ENCODE measurements around the gene EGLN1. TPM values are rescaled to one million over a fixed set of nuclear protein-coding genes. Genes with fewer than 3 reads are reported as not detected.
"Not testable (repeated sequence)": the region's sequence is repeated elsewhere in the genome, so short reads cannot be mapped to it uniquely, and the experiment has no call there.

The EGLN1 gene
- total RNA-seq = 10 to 100 TPM; 19.3 to 66.5 (median 38.9) TPM
- long read RNA-seq = 0 reads

DNA sequence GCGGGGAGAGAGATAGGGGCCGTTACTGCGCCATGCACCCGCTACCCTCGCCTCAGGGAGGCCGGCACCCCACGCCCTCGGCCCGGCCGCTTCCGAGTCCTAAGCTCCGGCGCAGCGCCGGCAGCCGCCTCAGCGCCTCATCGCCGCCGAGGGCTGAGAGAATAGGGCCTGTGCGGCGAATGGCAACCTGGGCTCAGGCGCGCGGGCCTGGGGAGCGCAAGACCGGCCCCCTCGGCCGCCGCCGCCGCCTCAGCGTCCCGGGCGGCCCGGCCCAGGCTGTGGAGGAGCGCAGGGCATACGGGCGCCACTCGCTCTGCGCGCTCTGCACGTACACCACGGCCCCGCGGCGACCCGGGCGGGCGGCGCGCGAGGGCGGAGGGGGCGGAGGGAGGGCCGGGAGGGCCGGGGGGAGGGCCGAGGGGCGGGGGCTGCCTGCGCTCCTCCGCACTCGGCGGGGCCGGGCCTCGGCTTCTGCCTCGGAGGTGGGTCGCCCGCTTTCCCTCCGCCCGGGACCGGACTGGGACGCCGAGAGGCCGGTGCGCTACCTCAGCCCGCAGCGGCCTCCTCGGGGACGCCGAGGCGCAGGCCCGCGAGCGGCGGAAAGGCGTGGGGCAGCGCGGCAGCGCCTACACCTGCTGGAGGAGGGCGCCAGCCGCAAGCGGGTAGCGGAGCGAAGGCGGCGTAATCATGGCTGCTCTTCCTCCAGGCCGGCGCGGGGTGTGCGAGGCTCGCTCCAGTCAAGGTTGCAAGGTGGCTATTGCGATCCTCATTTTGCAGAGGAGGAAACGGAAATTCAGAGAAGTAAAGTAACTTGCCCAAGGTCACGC lies at the start of gene EGLN1:
EGLN1 (minus strand) TSS at position 317 of the 827 bp plus-strand sequence. CDS start 399 bp downstream, outside the sequence.
- intact Hi-C loops (cut with DNase I) = no loop called here
- no peaks in the 10 kb centered on the region for H3K27me3 ChIP-seq
- peak; percentile 93 for DNase-seq
- peak within 1 kb of the TSS; percentile 97 to 99 (median 99) for H3K27ac ChIP-seq
- no peaks in the 10 kb centered on the region for H3K9me3 ChIP-seq
- WGBS (ENCODE audit: insufficient coverage, low coverage, low lambda C conversion rate, missing lambda C conversion rate) = 0% methylated on average over 7 of the region's 104 CpGs
- H3K36me3 ChIP-seq = no peaks in the 10 kb centered on the region
- H3K4me1 ChIP-seq = peaks cover 0 to 40% (median 19%) of the 10 kb centered on the region in 4 donors
- TF ChIP-seq, protein P1, sequence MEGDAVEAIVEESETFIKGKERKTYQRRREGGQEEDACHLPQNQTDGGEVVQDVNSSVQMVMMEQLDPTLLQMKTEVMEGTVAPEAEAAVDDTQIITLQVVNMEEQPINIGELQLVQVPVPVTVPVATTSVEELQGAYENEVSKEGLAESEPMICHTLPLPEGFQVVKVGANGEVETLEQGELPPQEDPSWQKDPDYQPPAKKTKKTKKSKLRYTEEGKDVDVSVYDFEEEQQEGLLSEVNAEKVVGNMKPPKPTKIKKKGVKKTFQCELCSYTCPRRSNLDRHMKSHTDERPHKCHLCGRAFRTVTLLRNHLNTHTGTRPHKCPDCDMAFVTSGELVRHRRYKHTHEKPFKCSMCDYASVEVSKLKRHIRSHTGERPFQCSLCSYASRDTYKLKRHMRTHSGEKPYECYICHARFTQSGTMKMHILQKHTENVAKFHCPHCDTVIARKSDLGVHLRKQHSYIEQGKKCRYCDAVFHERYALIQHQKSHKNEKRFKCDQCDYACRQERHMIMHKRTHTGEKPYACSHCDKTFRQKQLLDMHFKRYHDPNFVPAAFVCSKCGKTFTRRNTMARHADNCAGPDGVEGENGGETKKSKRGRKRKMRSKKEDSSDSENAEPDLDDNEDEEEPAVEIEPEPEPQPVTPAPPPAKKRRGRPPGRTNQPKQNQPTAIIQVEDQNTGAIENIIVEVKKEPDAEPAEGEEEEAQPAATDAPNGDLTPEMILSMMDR (IDR thresholded peaks at IDR 0.05) = peak in 3 of 4 donors; percentile 13 to 23 (median 20)
- peak; percentile 97 for TF ChIP-seq POLR2A (IDR thresholded peaks at IDR 0.05)
- peak within 1 kb of the TSS; percentile 69 to 74 (median 71) for H3K4me3 ChIP-seq
- peak; percentile 71 to 89 (median 83) for ATAC-seq

DNA sequence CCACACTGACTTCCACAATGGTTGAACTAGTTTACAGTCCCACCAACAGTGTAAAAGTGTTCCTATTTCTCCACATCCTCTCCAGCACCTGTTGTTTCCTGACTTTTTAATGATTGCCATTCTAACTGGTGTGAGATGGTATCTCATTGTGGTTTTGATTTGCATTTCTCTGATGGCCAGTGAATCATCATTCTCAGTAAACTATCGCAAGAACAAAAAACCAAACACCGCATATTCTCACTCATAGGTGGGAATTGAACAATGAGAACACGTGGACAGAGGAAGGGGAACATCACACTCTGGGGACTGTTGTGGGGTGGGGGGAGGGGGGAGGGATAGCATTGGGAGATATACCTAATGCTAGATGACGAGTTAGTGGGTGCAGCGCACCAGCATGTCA lies 49.4 kb upstream of the EGLN1 start:
- intact Hi-C loops (cut with DNase I) = not testable (repeated sequence)

DNA sequence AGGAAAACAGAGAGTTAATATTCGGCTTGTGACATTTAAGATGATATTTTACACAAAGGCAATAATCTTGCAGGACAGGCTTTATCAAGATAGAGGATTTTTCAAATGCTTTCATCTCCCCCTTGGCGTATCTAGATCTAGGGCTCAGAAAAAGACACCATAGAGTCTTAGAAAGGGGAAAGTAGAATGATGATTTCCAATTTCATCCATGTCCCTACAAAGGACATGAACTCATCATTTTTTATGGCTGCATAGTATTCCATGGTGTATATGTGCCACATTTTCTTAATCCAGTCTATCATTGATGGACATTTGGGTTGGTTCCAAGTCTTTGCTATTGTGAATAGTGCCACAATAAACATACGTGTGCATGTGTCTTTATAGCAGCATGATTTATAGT lies 48.9 kb upstream of the EGLN1 start:
- H3K4me3 ChIP-seq; intact Hi-C loops (cut with DNase I); H3K4me1 ChIP-seq; H3K27me3 ChIP-seq; DNase-seq; H3K9me3 ChIP-seq; H3K27ac ChIP-seq; ATAC-seq; H3K36me3 ChIP-seq: not testable (repeated sequence)
- WGBS (ENCODE audit: insufficient coverage, low coverage, low lambda C conversion rate, missing lambda C conversion rate) = 58% methylated on average over 2 of the region's 3 CpGs

More for the DNA sequence above, 49.4 kb upstream of the EGLN1 start:
- ATAC-seq, H3K27me3 ChIP-seq, H3K4me1 ChIP-seq, H3K36me3 ChIP-seq, H3K27ac ChIP-seq, H3K4me3 ChIP-seq, H3K9me3 ChIP-seq, DNase-seq: not testable (repeated sequence)
- WGBS (ENCODE audit: insufficient coverage, low coverage, low lambda C conversion rate, missing lambda C conversion rate) = 71% methylated on average over 3 of the region's 5 CpGs

DNA sequence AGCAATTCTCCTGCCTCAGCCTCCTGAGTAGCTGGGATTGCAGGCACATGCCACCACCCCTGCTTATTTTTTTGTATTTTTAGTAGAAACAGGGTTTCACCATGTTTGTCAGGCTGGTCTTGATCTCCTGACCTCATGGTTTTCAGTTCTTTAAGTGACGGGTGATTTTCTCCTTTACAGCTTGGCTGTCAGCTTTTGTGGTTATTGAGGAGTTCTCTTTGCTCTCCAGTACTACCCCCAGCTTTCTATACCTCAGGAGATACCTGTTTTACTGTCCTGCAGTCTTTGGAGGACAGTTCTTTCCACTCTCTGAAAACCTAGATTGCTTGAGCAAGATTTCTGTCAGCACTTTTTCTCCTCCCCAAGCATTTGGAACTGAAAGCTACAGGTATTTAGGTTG lies 45.9 kb upstream of the EGLN1 start:
- no peak overlapping the region for H3K27ac ChIP-seq
- no peak overlapping the region for H3K4me3 ChIP-seq
- intact Hi-C loops (cut with DNase I) = no loop called here
- WGBS (ENCODE audit: insufficient coverage, low coverage, low lambda C conversion rate, missing lambda C conversion rate) = 63% methylated on average over 1 of the region's 1 CpG
- no peaks in the 10 kb centered on the region for H3K27me3 ChIP-seq
- TF ChIP-seq POLR2A (IDR thresholded peaks at IDR 0.05) = no peak
- TF ChIP-seq, protein P1 (IDR thresholded peaks at IDR 0.05) = no peak
- no peak for DNase-seq
- no peak for ATAC-seq
- H3K4me1 ChIP-seq = no peaks in the 10 kb centered on the region
- no peaks in the 10 kb centered on the region for H3K9me3 ChIP-seq
- H3K36me3 ChIP-seq = no peaks in the 10 kb centered on the region

DNA sequence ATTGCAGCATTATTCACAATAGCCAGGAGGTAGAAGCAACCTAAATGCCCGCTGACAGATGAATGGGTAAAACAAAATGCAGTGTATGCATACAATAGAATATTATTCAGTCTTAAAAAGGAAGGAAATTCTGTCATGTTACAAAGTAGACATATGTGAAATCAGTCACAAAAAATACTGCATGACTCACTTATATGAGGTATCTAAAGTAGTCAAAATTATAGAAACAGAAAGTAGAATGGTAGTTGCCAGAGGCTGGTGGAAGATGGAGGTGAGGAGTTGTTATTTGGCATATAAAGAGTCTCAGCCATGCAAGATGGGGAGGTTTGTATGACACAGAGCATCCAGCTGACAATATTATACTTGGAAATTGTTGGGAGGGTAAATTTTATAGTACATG lies 43.0 kb upstream of the EGLN1 start:
- Histone ChIP-seq H3K36me3 (no peaks in the 10 kb centered on the region), H3K9me3 (no peaks in the 10 kb centered on the region), H3K4me1 (no peaks in the 10 kb centered on the region), H3K27ac (no peak overlapping the region), H3K27me3 (no peaks in the 10 kb centered on the region), H3K4me3 (no peak overlapping the region)
- no peak for TF ChIP-seq POLR2A (IDR thresholded peaks at IDR 0.05)
- TF ChIP-seq, protein P1 (IDR thresholded peaks at IDR 0.05) = no peak
- DNase-seq (no peak), ATAC-seq (no peak)
- intact Hi-C loops (cut with DNase I) = no loop called here
- 82% methylated on average over 1 of the region's 1 CpG for WGBS (ENCODE audit: insufficient coverage, low coverage, low lambda C conversion rate, missing lambda C conversion rate)
